LNCaP clone FGC (cell line): Measurements from ENCODE around the gene ZBTB2.

Experiments
- DNase-seq: peaks from one replicate; pipeline ENCODE4 v3.0.0-alpha.2; 2011; ENCODE audit warnings: low read depth
- H3K4me3 ChIP-seq: 2 replicates; pipeline ENCODE4 v1.5.1; 2011; ENCODE audit warnings: mild to moderate bottlenecking, low read depth, low read length, control low read depth
- CTCF ChIP-seq: IDR thresholded peaks from 2 replicates; pipeline ENCODE4 v1.5.1; 2012; ENCODE audit warnings: mild to moderate bottlenecking; ENCODE audit not compliant: control insufficient read depth, insufficient read depth; ENCODE audit errors: extremely low read depth

Gene ZBTB2

GRCh38 chr6:151390851-151391470 is 398 bp downstream of the ZBTB2 start:
- peak overlapping the region; percentile 80 for H3K4me3 ChIP-seq
- TF ChIP-seq CTCF: no peak
- no peak for DNase-seq

GRCh38 chr6:151390276-151390850 is 996 bp downstream of the ZBTB2 start:
- no peak for TF ChIP-seq CTCF
- peak; percentile 94 for DNase-seq
- peak overlapping the region; percentile 80 for H3K4me3 ChIP-seq

GRCh38 chr6:151389618-151390275 is 1.6 kb downstream of the ZBTB2 start:
- TF ChIP-seq CTCF: no peak
- peak; percentile 18 for DNase-seq
- H3K4me3 ChIP-seq: peak overlapping the region; percentile 80

GRCh38 chr6:151388997-151389617 is 2.3 kb downstream of the ZBTB2 start:
- peak; percentile 14 for DNase-seq
- no peak for TF ChIP-seq CTCF
- peak overlapping the region; percentile 80 for H3K4me3 ChIP-seq

GRCh38 chr6:151388236-151388635 is 3.1 kb downstream of the ZBTB2 start:
- DNase-seq: no peak
- TF ChIP-seq CTCF: no peak
- H3K4me3 ChIP-seq: no peak overlapping the region

- TF ChIP-seq CTCF: no peak
- no peak overlapping the region for H3K4me3 ChIP-seq
- DNase-seq: no peak
These were observed 4.0 kb downstream of the ZBTB2 start for GRCh38 chr6:151387175-151387970.
